ENCODE measurements around the gene MIEF1. TPM values are rescaled to one million over a fixed set of nuclear protein-coding genes. Genes with fewer than 3 reads are reported as not detected.

The MIEF1 gene
- total RNA-seq, 2 donors from 2014 or later, result 49.6 to 71.2 TPM

GRCh38 chr22:39475902-39476301, 26.2 kb upstream of the MIEF1 start:
- Mint-ChIP-seq H3K36me3 (no peaks in the 10 kb centered on the region), H3K27ac (no peak overlapping the region), H3K9me3 (no peaks in the 10 kb centered on the region), H3K4me1 (ENCODE audit: low read depth in 2 of 2) (peaks cover 5 to 6% of the 10 kb centered on the region in 2 donors), H3K4me3 (no peak overlapping the region), H3K27me3 (no peaks in the 10 kb centered on the region)
- no peak for DNase-seq (ENCODE audit: low spot score)
- no peak for ATAC-seq

- Mint-ChIP-seq H3K27ac (no peak overlapping the region), H3K36me3 (no peaks in the 10 kb centered on the region), H3K4me1 (ENCODE audit: low read depth in 2 of 2) (peaks cover 2% of the 10 kb centered on the region in 2 donors), H3K4me3 (no peak overlapping the region), H3K9me3 (no peaks in the 10 kb centered on the region), H3K27me3 (no peaks in the 10 kb centered on the region)
- no peak for DNase-seq (ENCODE audit: low spot score)
- no peak for ATAC-seq
These were observed 25.4 kb upstream of the MIEF1 start for GRCh38 chr22:39476664-39477063.

- H3K27ac Mint-ChIP-seq, result no peak overlapping the region
- no peak overlapping the region for H3K4me3 Mint-ChIP-seq
- H3K27me3 Mint-ChIP-seq, result no peaks in the 10 kb centered on the region
- no peaks in the 10 kb centered on the region for H3K9me3 Mint-ChIP-seq
- DNase-seq (ENCODE audit: low spot score), result no peak
- H3K4me1 Mint-ChIP-seq (ENCODE audit: low read depth in 2 of 2), result no peaks in the 10 kb centered on the region
- no peak for ATAC-seq
- no peaks in the 10 kb centered on the region for H3K36me3 Mint-ChIP-seq
These were observed 24.5 kb upstream of the MIEF1 start for GRCh38 chr22:39477542-39477941.

GRCh38 chr22:39478441-39478850, 23.6 kb upstream of the MIEF1 start:
- ATAC-seq, result no peak
- Mint-ChIP-seq H3K27me3 (no peaks in the 10 kb centered on the region), H3K4me1 (ENCODE audit: low read depth in 2 of 2) (no peaks in the 10 kb centered on the region)

GRCh38 chr22:39479254-39479653, 22.8 kb upstream of the MIEF1 start:
- Mint-ChIP-seq H3K4me1 (ENCODE audit: low read depth in 2 of 2) (no peaks in the 10 kb centered on the region), H3K36me3 (no peaks in the 10 kb centered on the region), H3K27me3 (no peaks in the 10 kb centered on the region), H3K27ac (no peak overlapping the region), H3K9me3 (no peaks in the 10 kb centered on the region), H3K4me3 (no peak overlapping the region)
- ATAC-seq, result no peak
- no peak for DNase-seq (ENCODE audit: low spot score)

More at GRCh38 chr22:39478441-39478850, 23.6 kb upstream of the MIEF1 start:
- H3K9me3 Mint-ChIP-seq, result no peaks in the 10 kb centered on the region
- no peak overlapping the region for H3K4me3 Mint-ChIP-seq
- DNase-seq (ENCODE audit: low spot score), result no peak
- H3K27ac Mint-ChIP-seq, result no peak overlapping the region
- H3K36me3 Mint-ChIP-seq, result no peaks in the 10 kb centered on the region

GRCh38 chr22:39480557-39480956, 21.5 kb upstream of the MIEF1 start:
- Mint-ChIP-seq H3K9me3 (no peaks in the 10 kb centered on the region), H3K27me3 (no peaks in the 10 kb centered on the region), H3K4me3 (no peak overlapping the region), H3K27ac (no peak overlapping the region), H3K4me1 (ENCODE audit: low read depth in 2 of 2) (no peaks in the 10 kb centered on the region), H3K36me3 (no peaks in the 10 kb centered on the region)
- no peak for DNase-seq (ENCODE audit: low spot score)
- ATAC-seq, result no peak

- H3K4me3 Mint-ChIP-seq, result no peak overlapping the region
- H3K36me3 Mint-ChIP-seq, result no peaks in the 10 kb centered on the region
- no peak overlapping the region for H3K27ac Mint-ChIP-seq
- H3K9me3 Mint-ChIP-seq, result no peaks in the 10 kb centered on the region
- H3K27me3 Mint-ChIP-seq, result no peaks in the 10 kb centered on the region
- no peaks in the 10 kb centered on the region for H3K4me1 Mint-ChIP-seq (ENCODE audit: low read depth in 2 of 2)
- no peak for DNase-seq (ENCODE audit: low spot score)
- no peak for ATAC-seq
These were observed 21.0 kb upstream of the MIEF1 start for GRCh38 chr22:39481054-39481453.

GRCh38 chr22:39481595-39481994, 20.5 kb upstream of the MIEF1 start:
- Mint-ChIP-seq H3K9me3 (no peaks in the 10 kb centered on the region), H3K4me1 (ENCODE audit: low read depth in 2 of 2) (no peaks in the 10 kb centered on the region)
- no peak for ATAC-seq

GRCh38 chr22:39482768-39483167, 19.3 kb upstream of the MIEF1 start:
- Mint-ChIP-seq H3K4me3 (no peak overlapping the region), H3K36me3 (no peaks in the 10 kb centered on the region), H3K4me1 (ENCODE audit: low read depth in 2 of 2) (no peaks in the 10 kb centered on the region), H3K27ac (no peak overlapping the region), H3K9me3 (no peaks in the 10 kb centered on the region), H3K27me3 (no peaks in the 10 kb centered on the region)
- no peak for DNase-seq (ENCODE audit: low spot score)
- ATAC-seq, result no peak

More at GRCh38 chr22:39481595-39481994, 20.5 kb upstream of the MIEF1 start:
- H3K27me3 Mint-ChIP-seq, result no peaks in the 10 kb centered on the region
- no peaks in the 10 kb centered on the region for H3K36me3 Mint-ChIP-seq
- no peak overlapping the region for H3K27ac Mint-ChIP-seq
- H3K4me3 Mint-ChIP-seq, result no peak overlapping the region
- DNase-seq (ENCODE audit: low spot score), result no peak

GRCh38 chr22:39486951-39487825, 14.9 kb upstream of the MIEF1 start:
- peaks cover 5 to 7% of the 10 kb centered on the region in 2 donors for H3K4me1 Mint-ChIP-seq (ENCODE audit: low read depth in 2 of 2)
- no peak for DNase-seq (ENCODE audit: low spot score)
- H3K27ac Mint-ChIP-seq, result no peak overlapping the region
- no peaks in the 10 kb centered on the region for H3K9me3 Mint-ChIP-seq
- no peaks in the 10 kb centered on the region for H3K27me3 Mint-ChIP-seq
- ATAC-seq, result no peak
- no peak overlapping the region for H3K4me3 Mint-ChIP-seq
- H3K36me3 Mint-ChIP-seq, result no peaks in the 10 kb centered on the region

- H3K36me3 Mint-ChIP-seq, result no peaks in the 10 kb centered on the region
- H3K9me3 Mint-ChIP-seq, result no peaks in the 10 kb centered on the region
- no peak for DNase-seq (ENCODE audit: low spot score)
- H3K27ac Mint-ChIP-seq, result no peak overlapping the region
- ATAC-seq, result no peak
- no peak overlapping the region for H3K4me3 Mint-ChIP-seq
- H3K4me1 Mint-ChIP-seq (ENCODE audit: low read depth in 2 of 2), result peaks cover 5 to 7% of the 10 kb centered on the region in 2 donors
- no peaks in the 10 kb centered on the region for H3K27me3 Mint-ChIP-seq
These were observed 14.1 kb upstream of the MIEF1 start for GRCh38 chr22:39487826-39488520.

- H3K27ac Mint-ChIP-seq, result no peak overlapping the region
- no peaks in the 10 kb centered on the region for H3K27me3 Mint-ChIP-seq
- peaks cover 5 to 7% of the 10 kb centered on the region in 2 donors for H3K4me1 Mint-ChIP-seq (ENCODE audit: low read depth in 2 of 2)
- ATAC-seq (no peak), DNase-seq (ENCODE audit: low spot score) (no peak)
- no peaks in the 10 kb centered on the region for H3K36me3 Mint-ChIP-seq
- H3K4me3 Mint-ChIP-seq, result no peak overlapping the region
- no peaks in the 10 kb centered on the region for H3K9me3 Mint-ChIP-seq
These were observed 13.5 kb upstream of the MIEF1 start for GRCh38 chr22:39488563-39489083.

- DNase-seq (ENCODE audit: low spot score) (no peak), ATAC-seq (no peak)
- Mint-ChIP-seq H3K27ac (no peak overlapping the region), H3K36me3 (no peaks in the 10 kb centered on the region), H3K9me3 (no peaks in the 10 kb centered on the region), H3K4me1 (ENCODE audit: low read depth in 2 of 2) (peaks cover 5 to 7% of the 10 kb centered on the region in 2 donors), H3K27me3 (no peaks in the 10 kb centered on the region), H3K4me3 (no peak overlapping the region)
These were observed 12.7 kb upstream of the MIEF1 start for GRCh38 chr22:39489094-39490068.

All from natural killer cell treated with Interleukin-12 subunit alpha and Interleukin-12 subunit beta and Interleukin-15 and Interleukin-18, amount 100 ng/mL, for 72 hours (primary cell).